Kidney (tissue), 22 donors: Measurements from ENCODE around the gene ESRP2. TPM values are rescaled to one million over a fixed set of nuclear protein-coding genes. Genes with fewer than 3 reads are reported as not detected.

ENCODE experiments used
- DNase-seq, 5 donors: peaks; one replicate each; pipeline ENCODE4 v3.0.0-alpha.2; 2013 to 2020
- FAIRE-seq: peaks from 2 replicates; lab custom pipeline; 2012; peaks lifted over from hg19 to GRCh38; lab: Jason Lieb, UNC
- H3K27ac ChIP-seq, 2 donors: one replicate each; pipeline ENCODE4 v1.7.0; 2013; ENCODE audit warnings: low read depth in 2 of 2, low read length in 2 of 2, inconsistent platforms in 1 of 2
- H3K27me3 ChIP-seq: one replicate; pipeline ENCODE4 v1.7.1; 2013; ENCODE audit warnings: low read length, inconsistent platforms; ENCODE audit not compliant: control insufficient read depth, insufficient read depth
- H3K36me3 ChIP-seq, 3 donors: one replicate each; pipeline versions ENCODE4 v1.7.0 to v1.7.1; 2013; ENCODE audit warnings: low read length in 3 of 3, control low read depth in 1 of 3, inconsistent platforms in 1 of 3; ENCODE audit not compliant: insufficient read depth in 3 of 3, control insufficient read depth in 2 of 3
- H3K4me1 ChIP-seq, 3 donors: one replicate each; pipeline versions ENCODE4 v1.7.0 to v1.7.1; 2013; ENCODE audit warnings: low read length in 3 of 3, inconsistent platforms in 1 of 3, low read depth in 1 of 3; ENCODE audit not compliant: control insufficient read depth in 2 of 3, insufficient read depth in 2 of 3
- H3K4me3 ChIP-seq, 3 donors: one replicate each; pipeline versions ENCODE4 v1.7.0 to v1.8.1; 2013; ENCODE audit warnings: low read length in 3 of 3, control low read depth in 1 of 3, inconsistent platforms in 1 of 3
- H3K9ac ChIP-seq, 3 donors: one replicate each; pipeline versions ENCODE4 v1.7.0 to v1.7.1; 2013; ENCODE audit warnings: low read length in 3 of 3, control low read depth in 1 of 3, inconsistent platforms in 1 of 3
- H3K9me3 ChIP-seq, 3 donors: one replicate each; pipeline versions ENCODE4 v1.7.0 to v1.7.1; 2013; ENCODE audit warnings: low read length in 3 of 3, control low read depth in 1 of 3, inconsistent platforms in 1 of 3; ENCODE audit not compliant: control insufficient read depth in 2 of 3, insufficient read depth in 1 of 3
- CTCF ChIP-seq: IDR thresholded peaks from 3 replicates; pipeline ENCODE4 v1.5.1; 2012; ENCODE audit warnings: mild to moderate bottlenecking, moderate library complexity, borderline replicate concordance; ENCODE audit not compliant: insufficient read depth; ENCODE audit errors: extremely low read depth
- intact Hi-C: fragments of 100-400 bp; cut with DNase I; formaldehyde crosslinking; loops from one replicate; pipeline ENCODE4 v1.11.1; 2022
- long read RNA-seq, 10 donors: library from polyadenylated mRNA in 1 of 10; unstranded in 1 of 10; transcript quantifications; one replicate each; pipeline ENCODE4 v2.0.0 and lab custom pipeline, GENCODE V29; 2021 to 2026
- polyA plus RNA-seq: library from polyadenylated mRNA; stranded (reverse); fragments of 350-450 nt; fragmentation: Illumina TruSeq; extraction: RNeasy Lipid Tissue Mini Kit (QIAGEN cat#74804); gene quantifications from one replicate; pipeline ENCODE4 v1.2.3, GENCODE V29; 2014; ENCODE audit warnings: low read depth, low replicate concordance; ENCODE audit not compliant: insufficient read depth
- total RNA-seq: library from RNA; stranded (reverse); fragmentation: NEBNext Ultra II Directional; extraction: Animal tissue kit (Norgen Biotek cat#: 25700); gene quantifications from one replicate; pipeline ENCODE4 v1.2.1, GENCODE V29; 2021
- donor health status: control.
- donor health status: control.
- donor health status: control.
- donor health status: control.
- donor health status: control.
- donor health status: DM: yes; HTN: yes; CAD: no.
- donor health status: Normal renal cell carcinoma (clear cell type).

Gene ESRP2
- 32.9 TPM for total RNA-seq
- polyA plus RNA-seq = 19.1 TPM
- long read RNA-seq, donor 1, partial matches to known transcripts = 6 of 8 reads
- long read RNA-seq, donor 1, other reads (novel, unspliced or antisense) = 0 of 8 reads
- long read RNA-seq, donor 2, partial matches to known transcripts = 0 of 1 reads
- long read RNA-seq, donor 2, other reads (novel, unspliced or antisense) = 0 of 1 reads
- long read RNA-seq, donor 3, partial matches to known transcripts = 0 of 1 reads
- long read RNA-seq, donor 3, other reads (novel, unspliced or antisense) = 0 of 1 reads
- long read RNA-seq, donor 4, partial matches to known transcripts = 0 of 1 reads
- long read RNA-seq, donor 4, other reads (novel, unspliced or antisense) = 0 of 1 reads
- long read RNA-seq, donor 5 = 0 reads
- long read RNA-seq, donor 6 = 0 reads
- long read RNA-seq, donor 7, partial matches to known transcripts = 5 of 10 reads
- long read RNA-seq, donor 7, other reads (novel, unspliced or antisense) = 3 of 10 reads
- long read RNA-seq, donor 8, partial matches to known transcripts = 0 of 1 reads
- long read RNA-seq, donor 8, other reads (novel, unspliced or antisense) = 0 of 1 reads
- long read RNA-seq, donor 9 = 0 reads
- long read RNA-seq, donor 10, partial matches to known transcripts = 0 of 3 reads
- long read RNA-seq, donor 10, other reads (novel, unspliced or antisense) = 0 of 3 reads

GRCh38 chr16:68235887-68236136, at the start of gene ESRP2:
ESRP2 (minus strand) TSS chr16:68236127; CDS start chr16:68236045, 82 bp downstream.
- H3K27me3 ChIP-seq = peaks cover 3% of the 10 kb centered on the region
- peak within 1 kb of the TSS; percentile 93 to 94 for H3K27ac ChIP-seq
- peaks cover 6 to 21% (median 17%) of the 10 kb centered on the region in 3 donors for H3K4me1 ChIP-seq
- FAIRE-seq (no peak), DNase-seq (peak in 1 of 5 donors; percentile 79)
- H3K36me3 ChIP-seq = peaks cover 0 to 18% (median 11%) of the 10 kb centered on the region in 3 donors
- TF ChIP-seq CTCF = no peak
- intact Hi-C loops = no loop called here
- H3K9ac ChIP-seq = peak within 1 kb of the TSS in 2 of 3 donors; percentile 67 to 98
- no peaks in the 10 kb centered on the region for H3K9me3 ChIP-seq
- H3K4me3 ChIP-seq = peak within 1 kb of the TSS; percentile 58 to 81 (median 68)

GRCh38 chr16:68285683-68286082, 49.8 kb upstream of the ESRP2 start:
- Histone ChIP-seq H3K9ac (no peak overlapping the region), H3K27me3 (no peaks in the 10 kb centered on the region), H3K4me1 (peaks cover 0 to 28% (median 4%) of the 10 kb centered on the region in 3 donors), H3K4me3 (no peak overlapping the region), H3K9me3 (no peaks in the 10 kb centered on the region), H3K27ac (no peak overlapping the region), H3K36me3 (peaks cover 0 to 3% (median 3%) of the 10 kb centered on the region in 3 donors)
- no peak for FAIRE-seq
- TF ChIP-seq CTCF = no peak
- DNase-seq = no peak
- intact Hi-C loops = no loop called here

- H3K9me3 ChIP-seq = no peaks in the 10 kb centered on the region
- peaks cover 0 to 3% (median 3%) of the 10 kb centered on the region in 3 donors for H3K36me3 ChIP-seq
- no peak overlapping the region for H3K4me3 ChIP-seq
- H3K9ac ChIP-seq = no peak overlapping the region
- no peak overlapping the region for H3K27ac ChIP-seq
- DNase-seq (no peak), FAIRE-seq (no peak)
- intact Hi-C loops = no loop called here
- no peak for TF ChIP-seq CTCF
- H3K4me1 ChIP-seq = peaks cover 0 to 24% (median 5%) of the 10 kb centered on the region in 3 donors
- no peaks in the 10 kb centered on the region for H3K27me3 ChIP-seq
Observed at GRCh38 chr16:68284847-68285246, 48.9 kb upstream of the ESRP2 start.
